ENCODE measurements around the gene PLOD1. TPM values are rescaled to one million over a fixed set of nuclear protein-coding genes. Genes with fewer than 3 reads are reported as not detected.

Gene PLOD1
- total RNA-seq, 1 donor from 2014 or later, result 76.8 TPM

- DNase-seq, result no peak
- H3K36me3 ChIP-seq, result peaks cover 33% of the 10 kb centered on the region
- intact Hi-C loops (cut with DNase I), result no loop called here
- no peak for ATAC-seq
- TF ChIP-seq CTCF (IDR thresholded peaks at IDR 0.05), result no peak
- peaks cover 24% of the 10 kb centered on the region for H3K4me1 ChIP-seq
- H3K9me3 ChIP-seq, result no peaks in the 10 kb centered on the region
- no peaks in the 10 kb centered on the region for H3K27me3 ChIP-seq
- H3K27ac ChIP-seq, result no peak overlapping the region
- H3K4me3 ChIP-seq, result no peak overlapping the region
These were observed 43.1 kb downstream of the PLOD1 start for GRCh38 chr1:11977625-11978024.

- Histone ChIP-seq H3K4me1 (peaks cover 24% of the 10 kb centered on the region), H3K27me3 (no peaks in the 10 kb centered on the region), H3K36me3 (peaks cover 32% of the 10 kb centered on the region), H3K4me3 (no peak overlapping the region), H3K27ac (no peak overlapping the region), H3K9me3 (no peaks in the 10 kb centered on the region)
- no peak for TF ChIP-seq CTCF (IDR thresholded peaks at IDR 0.05)
- ATAC-seq, result no peak
- intact Hi-C loops (cut with DNase I), result no loop called here
- DNase-seq, result no peak
These were observed 43.8 kb downstream of the PLOD1 start for GRCh38 chr1:11978301-11978700.

- no peaks in the 10 kb centered on the region for H3K27me3 ChIP-seq
- peak overlapping the region; percentile 95 for H3K27ac ChIP-seq
- intact Hi-C loops (cut with DNase I), result no loop called here
- TF ChIP-seq CTCF (IDR thresholded peaks at IDR 0.05), result no peak
- no peaks in the 10 kb centered on the region for H3K9me3 ChIP-seq
- peaks cover 24% of the 10 kb centered on the region for H3K4me1 ChIP-seq
- peak overlapping the region; percentile 100 for H3K4me3 ChIP-seq
- DNase-seq (peak; percentile 74), ATAC-seq (peak; percentile 1)
- peaks cover 33% of the 10 kb centered on the region for H3K36me3 ChIP-seq
These were observed 44.7 kb downstream of the PLOD1 start for GRCh38 chr1:11979028-11979850.

GRCh38 chr1:11979851-11980675, 45.5 kb downstream of the PLOD1 start, which contains the start of gene MFN2:
Gene MFN2 (plus strand): TSS chr1:11980444. CDS start chr1:11989169, 8,725 bp downstream.
- Histone ChIP-seq H3K4me1 (peaks cover 24% of the 10 kb centered on the region), H3K36me3 (peaks cover 33% of the 10 kb centered on the region), H3K9me3 (no peaks in the 10 kb centered on the region), H3K4me3 (peak within 1 kb of the TSS; percentile 100), H3K27ac (peak within 1 kb of the TSS; percentile 95), H3K27me3 (no peaks in the 10 kb centered on the region)
- no peak for TF ChIP-seq CTCF (IDR thresholded peaks at IDR 0.05)
- ATAC-seq (peak; percentile 97), DNase-seq (peak; percentile 97)
- intact Hi-C loops (cut with DNase I), result no loop called here

GRCh38 chr1:11980676-11980972, 46.1 kb downstream of the PLOD1 start:
- H3K9me3 ChIP-seq, result no peaks in the 10 kb centered on the region
- no peak for ATAC-seq
- intact Hi-C loops (cut with DNase I), result no loop called here

More at GRCh38 chr1:11980676-11980972, 46.1 kb downstream of the PLOD1 start:
- TF ChIP-seq CTCF (IDR thresholded peaks at IDR 0.05), result no peak
- Histone ChIP-seq H3K27ac (peak overlapping the region; percentile 95), H3K27me3 (no peaks in the 10 kb centered on the region), H3K4me1 (peaks cover 24% of the 10 kb centered on the region), H3K4me3 (peak overlapping the region; percentile 100), H3K36me3 (peaks cover 36% of the 10 kb centered on the region)
- DNase-seq, result no peak

Data from upper lobe of right lung (tissue), 1 donor.